CD4-positive, alpha-beta T cell treated with Interleukin-1 beta for 1 hour (primary cell): ENCODE results near the gene CASTOR2.
"Not testable (repeated sequence)": the region's sequence is repeated elsewhere in the genome, so short reads cannot be mapped to it uniquely, and the experiment has no call there.

Experiments
- DNase-seq, 2 donors: peaks; one replicate each; pipeline ENCODE4 v3.0.0-alpha.2; 2020 to 2022

Gene CASTOR2

GRCh38 chr7:74996361-74996760, 31.9 kb downstream of the CASTOR2 start:
- not testable (repeated sequence) for DNase-seq

GRCh38 chr7:74997811-74998210, 33.3 kb downstream of the CASTOR2 start:
- DNase-seq: not testable (repeated sequence)

- DNase-seq: not testable (repeated sequence)
Measured at GRCh38 chr7:75001356-75001755, 36.9 kb downstream of the CASTOR2 start.

GRCh38 chr7:75010036-75010435, 45.5 kb downstream of the CASTOR2 start:
- no peak for DNase-seq

- DNase-seq: no peak
Measured at GRCh38 chr7:75017832-75018231, 53.3 kb downstream of the CASTOR2 start.

GRCh38 chr7:75018570-75019364, 54.3 kb downstream of the CASTOR2 start:
- no peak for DNase-seq

GRCh38 chr7:75019800-75020199, 55.3 kb downstream of the CASTOR2 start:
- DNase-seq: no peak

GRCh38 chr7:75024922-75025321, 60.4 kb downstream of the CASTOR2 start:
- DNase-seq: no peak

GRCh38 chr7:75028299-75028698, 63.8 kb downstream of the CASTOR2 start:
- DNase-seq: no peak

- DNase-seq: no peak
Measured at GRCh38 chr7:75033064-75033463, 68.6 kb downstream of the CASTOR2 start.

- no peak for DNase-seq
Measured at GRCh38 chr7:75033826-75034225, 69.3 kb downstream of the CASTOR2 start.

GRCh38 chr7:75038508-75038907, 74.0 kb downstream of the CASTOR2 start:
- DNase-seq: no peak

GRCh38 chr7:75039166-75039565, 74.7 kb downstream of the CASTOR2 start:
- DNase-seq: no peak

- DNase-seq: no peak
Measured at GRCh38 chr7:75039709-75040108, 75.2 kb downstream of the CASTOR2 start.

GRCh38 chr7:75040512-75040911, 76.0 kb downstream of the CASTOR2 start:
- no peak for DNase-seq

- DNase-seq: no peak
Measured at GRCh38 chr7:75042286-75042685, 77.8 kb downstream of the CASTOR2 start.

GRCh38 chr7:75042831-75043703, 78.6 kb downstream of the CASTOR2 start:
- no peak for DNase-seq

GRCh38 chr7:75045881-75046280, 81.4 kb downstream of the CASTOR2 start:
- DNase-seq: no peak

GRCh38 chr7:75048435-75049379, 84.2 kb downstream of the CASTOR2 start:
- DNase-seq: no peak

- DNase-seq: no peak
Measured at GRCh38 chr7:75049817-75050216, 85.3 kb downstream of the CASTOR2 start.

- no peak for DNase-seq
Measured at GRCh38 chr7:75050501-75050900, 86.0 kb downstream of the CASTOR2 start.

- DNase-seq: no peak
Measured at GRCh38 chr7:75054744-75055143, 90.2 kb downstream of the CASTOR2 start.

GRCh38 chr7:75055155-75055554, 90.7 kb downstream of the CASTOR2 start:
- DNase-seq: no peak
